RWPE2 (cell line): ENCODE measurements around the gene HSFX3.
"Not testable (repeated sequence)": the region's sequence is repeated elsewhere in the genome, so short reads cannot be mapped to it uniquely, and the experiment has no call there.

Source experiments
- ATAC-seq: fragments of 200-7000 bp; cut with Tn5 transposase; 3 replicates; pipeline ENCODE4 v1.9.1; 2021; ENCODE audit warnings: low read depth
- DNase-seq: peaks from one replicate; pipeline ENCODE4 v3.0.0-alpha.2; 2020; ENCODE audit warnings: low spot score
- H3K27ac ChIP-seq: fragments of 450-650 bp; 2 replicates; pipeline ENCODE4 v1.5.1; 2017; ENCODE audit warnings: mild to moderate bottlenecking; ENCODE audit not compliant: poor library complexity, severe bottlenecking
- H3K27me3 ChIP-seq: fragments of 250-450 bp; sonication (Bioruptor Pico); 2 replicates; pipeline ENCODE4 v1.5.1; 2021; ENCODE audit warnings: mild to moderate bottlenecking, moderate library complexity; ENCODE audit not compliant: insufficient read depth, poor library complexity, severe bottlenecking
- H3K36me3 ChIP-seq: fragments of 250-450 bp; sonication (Bioruptor Pico); 2 replicates; pipeline ENCODE4 v1.5.1; 2020; ENCODE audit warnings: low read depth, mild to moderate bottlenecking, moderate library complexity
- H3K4me1 ChIP-seq: fragments of 250-450 bp; sonication (Bioruptor Pico); 2 replicates; pipeline ENCODE4 v1.5.1; 2021; ENCODE audit warnings: mild to moderate bottlenecking, moderate library complexity; ENCODE audit not compliant: insufficient read depth, poor library complexity, severe bottlenecking
- H3K4me3 ChIP-seq: fragments of 250-450 bp; sonication (Bioruptor Pico); 2 replicates; pipeline ENCODE4 v1.5.1; 2021; ENCODE audit warnings: mild to moderate bottlenecking, moderate library complexity; ENCODE audit not compliant: severe bottlenecking
- H3K9me3 ChIP-seq: fragments of 250-450 bp; sonication (Bioruptor Pico); 2 replicates; pipeline ENCODE4 v1.5.1; 2021; ENCODE audit warnings: mild to moderate bottlenecking, moderate library complexity; ENCODE audit not compliant: severe bottlenecking
- CTCF ChIP-seq: fragments of 450-650 bp; IDR thresholded peaks from one replicate; pipeline ENCODE4 v1.5.1; 2017; ENCODE audit warnings: mild to moderate bottlenecking, moderate library complexity; ENCODE audit not compliant: poor library complexity, severe bottlenecking

HSFX3 gene

GRCh38 chrX:149541521-149542047 is 8.1 kb downstream of the HSFX3 start:
- Histone ChIP-seq H3K27ac (peak overlapping the region; percentile 62), H3K4me1 (no peaks in the 10 kb centered on the region), H3K9me3 (no peaks in the 10 kb centered on the region), H3K27me3 (no peaks in the 10 kb centered on the region), H3K36me3 (no peaks in the 10 kb centered on the region), H3K4me3 (peak overlapping the region; percentile 54)
- TF ChIP-seq CTCF: no peak
- ATAC-seq: no peak
- no peak for DNase-seq

- no peaks in the 10 kb centered on the region for H3K9me3 ChIP-seq
- no peaks in the 10 kb centered on the region for H3K27me3 ChIP-seq
- H3K27ac ChIP-seq: peak within 1 kb of the TSS; percentile 62
- peak; percentile 71 for ATAC-seq
- no peaks in the 10 kb centered on the region for H3K36me3 ChIP-seq
- H3K4me3 ChIP-seq: peak within 1 kb of the TSS; percentile 54
- no peak for TF ChIP-seq CTCF
- peak; percentile 88 for DNase-seq
- no peaks in the 10 kb centered on the region for H3K4me1 ChIP-seq
Measured at GRCh38 chrX:149540621-149541520, 8.9 kb downstream of the HSFX3 start, which contains the start of gene EOLA1. EOLA1 (plus strand) TSS chrX:149541012; CDS start chrX:149545631, 4,619 bp downstream.

- TF ChIP-seq CTCF: no peak
- Histone ChIP-seq H3K9me3 (no peaks in the 10 kb centered on the region), H3K4me3 (peak overlapping the region; percentile 54), H3K4me1 (no peaks in the 10 kb centered on the region), H3K27me3 (no peaks in the 10 kb centered on the region), H3K36me3 (no peaks in the 10 kb centered on the region), H3K27ac (peak overlapping the region; percentile 62)
- DNase-seq (peak; percentile 89), ATAC-seq (no peak)
Measured at GRCh38 chrX:149540131-149540620, 9.5 kb downstream of the HSFX3 start.

GRCh38 chrX:149539283-149540130 is 10.2 kb downstream of the HSFX3 start:
- H3K36me3 ChIP-seq: no peaks in the 10 kb centered on the region
- DNase-seq (peak; percentile 86), ATAC-seq (peak; percentile 71)
- no peaks in the 10 kb centered on the region for H3K9me3 ChIP-seq
- peak overlapping the region; percentile 62 for H3K27ac ChIP-seq
- H3K4me1 ChIP-seq: no peaks in the 10 kb centered on the region
- TF ChIP-seq CTCF: no peak
- H3K4me3 ChIP-seq: peak overlapping the region; percentile 48
- H3K27me3 ChIP-seq: no peaks in the 10 kb centered on the region

GRCh38 chrX:149537474-149537873 is 12.2 kb downstream of the HSFX3 start:
- H3K27ac ChIP-seq, H3K27me3 ChIP-seq, H3K4me1 ChIP-seq, DNase-seq, H3K9me3 ChIP-seq, H3K4me3 ChIP-seq, H3K36me3 ChIP-seq, ATAC-seq: not testable (repeated sequence)

- H3K27ac ChIP-seq, H3K9me3 ChIP-seq, H3K4me1 ChIP-seq, H3K36me3 ChIP-seq, H3K27me3 ChIP-seq, ATAC-seq, H3K4me3 ChIP-seq, DNase-seq: not testable (repeated sequence)
Measured at GRCh38 chrX:149534926-149535602, 14.7 kb downstream of the HSFX3 start.

- H3K27me3 ChIP-seq, H3K9me3 ChIP-seq, H3K4me1 ChIP-seq, H3K36me3 ChIP-seq, H3K27ac ChIP-seq, DNase-seq, H3K4me3 ChIP-seq, ATAC-seq: not testable (repeated sequence)
Measured at GRCh38 chrX:149533999-149534398, 15.7 kb downstream of the HSFX3 start.
